Liver (tissue), 9 donors: ENCODE results near the gene DISC1. TPM values are rescaled to one million over a fixed set of nuclear protein-coding genes. Genes with fewer than 3 reads are reported as not detected.

Experiments used
- DNase-seq: peaks from one replicate; pipeline ENCODE4 v3.0.0-alpha.2; 2017; ENCODE audit warnings: low spot score
- H3K27ac ChIP-seq, 2 donors: one replicate each; pipeline ENCODE4 v1.7.0; 2013; ENCODE audit warnings: inconsistent platforms in 2 of 2, low read length in 2 of 2, control low read depth in 1 of 2, low read depth in 1 of 2, mild to moderate bottlenecking in 1 of 2
- H3K27me3 ChIP-seq, 4 donors: one replicate each; pipeline versions ENCODE4 v1.6.1 to v1.7.0; 2013; ENCODE audit warnings: low read length in 3 of 4, inconsistent platforms in 1 of 4, mild to moderate bottlenecking in 1 of 4, moderate library complexity in 1 of 4; ENCODE audit not compliant: control insufficient read depth in 4 of 4, insufficient read depth in 4 of 4
- H3K36me3 ChIP-seq, 4 donors: one replicate each; pipeline versions ENCODE4 v1.6.1 to v1.7.0; 2013; ENCODE audit warnings: low read length in 3 of 4, mild to moderate bottlenecking in 3 of 4, low read depth in 1 of 4, moderate library complexity in 1 of 4; ENCODE audit not compliant: control insufficient read depth in 4 of 4, insufficient read depth in 3 of 4
- H3K4me1 ChIP-seq, 4 donors: one replicate each; pipeline versions ENCODE4 v1.6.1 to v1.7.0; 2013; ENCODE audit warnings: low read length in 3 of 4, mild to moderate bottlenecking in 3 of 4, moderate library complexity in 1 of 4; ENCODE audit not compliant: control insufficient read depth in 4 of 4, insufficient read depth in 4 of 4
- H3K4me3 ChIP-seq, 3 donors: one replicate each; pipeline versions ENCODE4 v1.6.1 to v1.7.0; 2013; ENCODE audit warnings: low read length in 3 of 3, control low read depth in 1 of 3, low read depth in 1 of 3, mild to moderate bottlenecking in 1 of 3
- H3K9ac ChIP-seq, 2 donors: one replicate each; pipeline ENCODE4 v1.7.0; 2013; ENCODE audit warnings: low read length in 2 of 2, mild to moderate bottlenecking in 2 of 2, moderate library complexity in 2 of 2, control low read depth in 1 of 2, low read depth in 1 of 2
- H3K9me3 ChIP-seq, 4 donors: one replicate each; pipeline versions ENCODE4 v1.6.1 to v1.7.0; 2013; ENCODE audit warnings: low read length in 3 of 4; ENCODE audit not compliant: control insufficient read depth in 4 of 4
- ATF3 ChIP-seq: IDR thresholded peaks from 2 replicates; pipeline ENCODE4 v1.6.1; 2016; ENCODE audit warnings: antibody characterized with exemption
- CTCF ChIP-seq: fragments of 150-350 bp; IDR thresholded peaks from 2 replicates; pipeline ENCODE4 v1.5.1; 2017; ENCODE audit warnings: improper control_type of control experiment, low read depth, low read length; ENCODE audit not compliant: missing input control
- EGR1 ChIP-seq, 2 donors: IDR thresholded peaks; 2 replicates each; pipeline ENCODE4 v1.6.1; 2016 to 2018; ENCODE audit warnings: antibody characterized with exemption in 2 of 2, low read depth in 2 of 2
- FOXA1 ChIP-seq: IDR thresholded peaks from 2 replicates; pipeline ENCODE4 v1.6.1; 2016; ENCODE audit warnings: antibody characterized with exemption
- FOXA2 ChIP-seq: IDR thresholded peaks from 2 replicates; pipeline ENCODE4 v1.6.1; 2016; ENCODE audit warnings: antibody characterized with exemption
- HNF4A ChIP-seq, 2 donors: conservative IDR thresholded peaks; 2 replicates each; pipeline ENCODE4 v1.6.1; 2016; ENCODE audit warnings: antibody characterized with exemption in 2 of 2, mild to moderate bottlenecking in 2 of 2
- HNF4G ChIP-seq: IDR thresholded peaks from 2 replicates; pipeline ENCODE4 v1.6.1; 2016; ENCODE audit warnings: antibody characterized with exemption
- JUND ChIP-seq, 2 donors: IDR thresholded peaks; 2 replicates each; pipeline ENCODE4 v1.6.1; 2016; ENCODE audit warnings: antibody characterized with exemption in 2 of 2
- MAX ChIP-seq: IDR thresholded peaks from 2 replicates; pipeline ENCODE4 v1.6.1; 2016; ENCODE audit warnings: antibody characterized with exemption
- NR2F2 ChIP-seq: IDR thresholded peaks from 2 replicates; pipeline ENCODE4 v1.6.1; 2016; ENCODE audit warnings: antibody characterized with exemption
- RAD21 ChIP-seq, 2 donors: IDR thresholded peaks; 2 replicates each; pipeline ENCODE4 v1.6.1; 2016; ENCODE audit warnings: antibody characterized with exemption in 2 of 2, mild to moderate bottlenecking in 2 of 2
- REST ChIP-seq: IDR thresholded peaks from 2 replicates; pipeline ENCODE4 v1.6.1; 2016; ENCODE audit warnings: antibody characterized with exemption, mild to moderate bottlenecking
- RXRA ChIP-seq, 2 donors: IDR thresholded peaks; 2 replicates each; pipeline ENCODE4 v1.6.1; 2017 to 2018; ENCODE audit warnings: antibody characterized with exemption in 2 of 2, mild to moderate bottlenecking in 1 of 2
- SP1 ChIP-seq: IDR thresholded peaks from 2 replicates; pipeline ENCODE4 v1.6.1; 2018; ENCODE audit warnings: antibody characterized with exemption, mild to moderate bottlenecking
- TAF1 ChIP-seq: conservative IDR thresholded peaks from 2 replicates; pipeline ENCODE4 v1.6.1; 2016; ENCODE audit warnings: antibody characterized with exemption, mild to moderate bottlenecking
- YY1 ChIP-seq: IDR thresholded peaks from 2 replicates; pipeline ENCODE4 v1.6.1; 2016; ENCODE audit warnings: antibody characterized with exemption, mild to moderate bottlenecking
- ZBTB33 ChIP-seq: IDR thresholded peaks from 2 replicates; pipeline ENCODE4 v1.6.1; 2016; ENCODE audit warnings: antibody characterized with exemption
- WGBS: extraction: QIAGEN DNeasy Blood & Tissue Kit; methylation state at CpG from one replicate; pipeline ENCODE4 v1.1.7; 2013; 5-methylcytosine and 5-hydroxymethylcytosine counted together
- polyA plus RNA-seq, 2 donors: library from polyadenylated mRNA; stranded (reverse) in 1 of 2; unstranded in 1 of 2; fragments of 200-250 nt in 1 of 2; fragments of >200 nt in 1 of 2; fragmentation: Nextera tagmentation in 1 of 2; extraction: Ambion mirVana in 1 of 2; gene quantifications; one replicate each; pipeline versions ENCODE4 v1.2.1 to v1.2.3, GENCODE V29; 2013 to 2015
- total RNA-seq, 2 donors: library from RNA; depleted of rRNA; stranded (reverse); fragments of >200 nt; gene quantifications; one replicate each; pipeline ENCODE4 v1.2.3, GENCODE V29; 2014
- donor health status: healthy.
- donor health status: healthy.
- donor health status: healthy.
- donor health status: healthy.
- donor health status: healthy.

Gene DISC1
- total and polyA plus RNA-seq, 4 donors, result 0.45 to 6.3 (median 2.3) TPM

GRCh38 chr1:231981675-231982074 is 355.1 kb downstream of the DISC1 start:
- 81% methylated on average over 4 of the region's 4 CpGs for WGBS
- Histone ChIP-seq H3K9ac (no peak overlapping the region), H3K9me3 (no peaks in the 10 kb centered on the region), H3K27me3 (no peaks in the 10 kb centered on the region), H3K27ac (no peak overlapping the region), H3K36me3 (no peaks in the 10 kb centered on the region), H3K4me1 (no peaks in the 10 kb centered on the region), H3K4me3 (no peak overlapping the region)
- no peak for DNase-seq
- no peak for TF ChIP-seq CTCF
- no peak for TF ChIP-seq RAD21 (IDR thresholded peaks at IDR 0.05)
- no peak for TF ChIP-seq ATF3
- TF ChIP-seq FOXA1, result no peak
- no peak for TF ChIP-seq HNF4A (conservative IDR thresholded peaks at IDR 0.05)
- TF ChIP-seq FOXA2, result no peak
- no peak for TF ChIP-seq RXRA (IDR thresholded peaks at IDR 0.05)
- no peak for TF ChIP-seq TAF1
- TF ChIP-seq MAX, result no peak
- no peak for TF ChIP-seq ZBTB33
- no peak for TF ChIP-seq EGR1 (IDR thresholded peaks at IDR 0.05; ENCODE audit: low read depth in 2 of 2)
- no peak for TF ChIP-seq NR2F2
- TF ChIP-seq HNF4G, result no peak
- no peak for TF ChIP-seq REST

GRCh38 chr1:231982871-231983587 is 356.4 kb downstream of the DISC1 start:
- Histone ChIP-seq H3K9me3 (no peaks in the 10 kb centered on the region), H3K27me3 (no peaks in the 10 kb centered on the region), H3K4me1 (no peaks in the 10 kb centered on the region), H3K4me3 (no peak overlapping the region), H3K9ac (no peak overlapping the region), H3K27ac (no peak overlapping the region), H3K36me3 (no peaks in the 10 kb centered on the region)
- no peak for DNase-seq
- whole genome bisulfite sequencing, result 81% methylated on average over 5 of the region's 5 CpGs
- TF ChIP-seq HNF4G, result no peak
- no peak for TF ChIP-seq CTCF
- TF ChIP-seq JUND (IDR thresholded peaks at IDR 0.05), result no peak
- TF ChIP-seq TAF1, result no peak
- TF ChIP-seq YY1, result no peak
- TF ChIP-seq REST, result no peak
- no peak for TF ChIP-seq MAX
- no peak for TF ChIP-seq FOXA2
- TF ChIP-seq RAD21 (IDR thresholded peaks at IDR 0.05), result no peak
- no peak for TF ChIP-seq FOXA1
- TF ChIP-seq RXRA (IDR thresholded peaks at IDR 0.05), result no peak
- TF ChIP-seq NR2F2, result no peak
- no peak for TF ChIP-seq SP1
